HK-2 (cell line): ENCODE results near the gene ABCA3.

Source experiments
- DNase-seq: peaks from one replicate; pipeline ENCODE4 v3.0.0-alpha.2; 2018; ENCODE audit not compliant: unreplicated experiment

Gene ABCA3

GRCh38 chr16:2235234-2235651 is 105.3 kb downstream of the ABCA3 start:
- no peak for DNase-seq

GRCh38 chr16:2234813-2235170 is 105.7 kb downstream of the ABCA3 start:
- DNase-seq: no peak

GRCh38 chr16:2233872-2234812 is 106.4 kb downstream of the ABCA3 start:
- no peak for DNase-seq

- DNase-seq: no peak
Observed at GRCh38 chr16:2233046-2233775, 107.3 kb downstream of the ABCA3 start.

- DNase-seq: no peak
Observed at GRCh38 chr16:2232094-2232990, 108.2 kb downstream of the ABCA3 start.

- DNase-seq: no peak
Observed at GRCh38 chr16:2231016-2231931, 109.3 kb downstream of the ABCA3 start.

- no peak for DNase-seq
Observed at GRCh38 chr16:2230376-2230775, 110.2 kb downstream of the ABCA3 start.

- DNase-seq: no peak
Observed at GRCh38 chr16:2229632-2230250, 110.8 kb downstream of the ABCA3 start.

- DNase-seq: no peak
Observed at GRCh38 chr16:2229091-2229490, 111.4 kb downstream of the ABCA3 start.

GRCh38 chr16:2228161-2228824 is 112.2 kb downstream of the ABCA3 start:
- DNase-seq: no peak

GRCh38 chr16:2226918-2227317 is 113.6 kb downstream of the ABCA3 start:
- DNase-seq: no peak

- DNase-seq: no peak
Observed at GRCh38 chr16:2226245-2226793, 114.2 kb downstream of the ABCA3 start.
